SK-N-SH (cell line): ENCODE results near the gene GABRB1. TPM values are rescaled to one million over a fixed set of nuclear protein-coding genes. Genes with fewer than 3 reads are reported as not detected.

Source experiments
- CTCF ChIA-PET: fragments of 300-600, 350-600 bp; formaldehyde crosslinking; extraction: SDS; loops from one replicate; lab custom pipeline; 2021; lab: Yijun Ruan, JAX
- POLR2A ChIA-PET: fragments of 350-600 bp; sonication (Branson Sonifier 250); formaldehyde crosslinking; extraction: SDS; loops from one replicate; lab custom pipeline; 2020; ENCODE audit warnings: antibody characterized with exemption, inconsistent platforms; lab: Yijun Ruan, JAX
- DNase-seq: peaks from one replicate; pipeline ENCODE4 v3.0.0; 2012
- H2AFZ ChIP-seq: fragments of 200-600 bp; sonication (generic); 2 replicates; pipeline ENCODE4 v1.8.1; 2016; ENCODE audit warnings: antibody characterized with exemption, mild to moderate bottlenecking, low read depth
- H3F3A ChIP-seq: fragments of 200-600 bp; sonication (generic); replicated peaks from 2 replicates; pipeline ENCODE3; 2016; ENCODE audit warnings: antibody characterized with exemption, mild to moderate bottlenecking; ENCODE audit not compliant: insufficient read depth
- H3K27ac ChIP-seq, 2 experiments: fragments of 200-500 bp in 1 of 2; fragments of 200-600 bp in 1 of 2; sonication (Bioruptor generic) in 1 of 2; sonication (generic), shearing (Covaris generic) in 1 of 2; 2 replicates each; pipeline versions ENCODE4 v1.5.1 to v1.6.1; 2014 to 2016; ENCODE audit warnings: low read depth in 2 of 2, inconsistent platforms in 1 of 2, low read length in 1 of 2, mild to moderate bottlenecking in 1 of 2, mixed read lengths in 1 of 2
- H3K27me3 ChIP-seq: fragments of 200-600 bp; sonication (generic), shearing (Covaris generic); 2 replicates; pipeline ENCODE4 v1.6.1; 2016; ENCODE audit warnings: mixed run types; ENCODE audit not compliant: insufficient read depth
- H3K36me3 ChIP-seq, 2 experiments: fragments of 200-500 bp in 1 of 2; fragments of 200-600 bp in 1 of 2; sonication (Bioruptor generic) in 1 of 2; sonication (generic) in 1 of 2; replicated peaks in 1 of 2; 2 replicates each; pipeline versions ENCODE3 to v1.5.1; 2014 to 2016; ENCODE audit warnings: low read length in 1 of 2, mild to moderate bottlenecking in 1 of 2; ENCODE audit not compliant: insufficient read depth in 2 of 2, control insufficient read depth in 1 of 2
- H3K4me1 ChIP-seq, 2 experiments: fragments of 200-500 bp in 1 of 2; fragments of 200-600 bp in 1 of 2; sonication (Bioruptor generic) in 1 of 2; sonication (generic), shearing (Covaris generic) in 1 of 2; 2 replicates each; pipeline versions ENCODE4 v1.5.1 to v1.6.1; 2014 to 2016; ENCODE audit warnings: low read depth in 1 of 2, low read length in 1 of 2, mixed run types in 1 of 2; ENCODE audit not compliant: insufficient read depth in 2 of 2, control insufficient read depth in 1 of 2
- H3K4me2 ChIP-seq: fragments of 200-600 bp; sonication (generic), shearing (Covaris generic); 2 replicates; pipeline ENCODE4 v1.6.1; 2017; ENCODE audit warnings: mixed run types
- H3K4me3 ChIP-seq, 2 experiments: fragments of 200-500 bp in 1 of 2; fragments of 200-600 bp in 1 of 2; sonication (Bioruptor generic) in 1 of 2; sonication (generic), shearing (Covaris generic) in 1 of 2; 2 replicates each; pipeline versions ENCODE4 v1.5.1 to v1.8.1; 2014 to 2016; ENCODE audit warnings: low read depth in 2 of 2, inconsistent platforms in 1 of 2, low read length in 1 of 2, mild to moderate bottlenecking in 1 of 2, mixed read lengths in 1 of 2, moderate library complexity in 1 of 2
- H3K79me2 ChIP-seq: fragments of 200-600 bp; sonication (generic); 2 replicates; pipeline ENCODE4 v1.8.1; 2017; ENCODE audit warnings: mild to moderate bottlenecking; ENCODE audit not compliant: insufficient read depth
- H3K9ac ChIP-seq: fragments of 200-600 bp; sonication (generic); 2 replicates; pipeline ENCODE4 v1.6.1; 2017; ENCODE audit warnings: mixed run types
- H3K9me2 ChIP-seq: fragments of 200-600 bp; sonication (generic); 2 replicates; pipeline ENCODE4 v1.6.1; 2017; ENCODE audit warnings: mixed run types
- H3K9me3 ChIP-seq: fragments of 200-600 bp; sonication (generic); 2 replicates; pipeline ENCODE4 v1.6.1; 2017; ENCODE audit warnings: mixed run types, mild to moderate bottlenecking, moderate library complexity
- H4K20me1 ChIP-seq: fragments of 200-600 bp; sonication (generic); 2 replicates; pipeline ENCODE4 v1.6.1; 2017; ENCODE audit warnings: mild to moderate bottlenecking, mixed run types; ENCODE audit not compliant: insufficient read depth
- EP300 ChIP-seq, 2 experiments: IDR thresholded peaks; 2 replicates each; pipeline versions ENCODE4 v1.4.0 to v1.6.1; 2012; ENCODE audit warnings: borderline replicate concordance in 1 of 2, low read depth in 1 of 2, low read length in 1 of 2
- GATA2 ChIP-seq: sonication (generic); formaldehyde crosslinking; IDR thresholded peaks from 2 replicates; pipeline ENCODE4 v1.5.0; 2020; ENCODE audit warnings: mild to moderate bottlenecking, missing genetic modification reagents
- JUND ChIP-seq: IDR thresholded peaks from 2 replicates; pipeline ENCODE4 v1.4.0; 2012
- MEF2A ChIP-seq: IDR thresholded peaks from 2 replicates; pipeline ENCODE4 v1.4.0; 2012; ENCODE audit warnings: low read depth, borderline replicate concordance
- MXI1 ChIP-seq: IDR thresholded peaks from 2 replicates; pipeline ENCODE4 v1.6.1; 2012; ENCODE audit warnings: mild to moderate bottlenecking, low read depth, low read length, improper control_type of control experiment
- PBX3 ChIP-seq: IDR thresholded peaks from 2 replicates; pipeline ENCODE4; 2012
- POLR2AphosphoS5 ChIP-seq: IDR thresholded peaks from 2 replicates; pipeline ENCODE4 v1.6.1; 2012; ENCODE audit warnings: low read depth, low read length
- RAD21 ChIP-seq: IDR thresholded peaks from 2 replicates; pipeline ENCODE4 v1.6.1; 2012; ENCODE audit warnings: mild to moderate bottlenecking, low read length
- RCOR1 ChIP-seq: fragments of 150-350 bp; IDR thresholded peaks from 2 replicates; pipeline ENCODE4 v1.6.1; 2017; ENCODE audit warnings: antibody characterized with exemption, low read length
- RFX5 ChIP-seq: IDR thresholded peaks from 2 replicates; pipeline ENCODE4 v1.6.1; 2012; ENCODE audit warnings: mild to moderate bottlenecking, improper control_type of control experiment, low read length
- TCF12 ChIP-seq: IDR thresholded peaks from 2 replicates; pipeline ENCODE4 v1.4.0; 2012
- TEAD4 ChIP-seq: IDR thresholded peaks from 2 replicates; pipeline ENCODE4 v1.4.0; 2012; ENCODE audit warnings: mild to moderate bottlenecking, borderline replicate concordance; ENCODE audit not compliant: insufficient read depth
- WGBS: methylation state at CpG from one replicate; pipeline ENCODE4 v1.1.6; 2017; ENCODE audit warnings: low lambda C conversion rate; 5-methylcytosine and 5-hydroxymethylcytosine counted together
- polyA plus RNA-seq, 3 experiments: library from polyadenylated mRNA; depleted of rRNA; stranded (reverse); fragments of >200 nt; gene quantifications; 2 replicates each; pipeline ENCODE4 v1.2.3, GENCODE V29; 2012
- TF ChIP-seq, protein P1 (sequence below): IDR thresholded peaks from 2 replicates; pipeline ENCODE4 v1.6.1; 2012; ENCODE audit warnings: mild to moderate bottlenecking, low read depth, low read length, moderate library complexity
- TF ChIP-seq, protein P2 (sequence below): IDR thresholded peaks from 2 replicates; pipeline ENCODE4 v1.4.0; 2012; ENCODE audit warnings: low read depth, borderline replicate concordance
- TF ChIP-seq, protein P3 (sequence below): IDR thresholded peaks from 2 replicates; pipeline ENCODE4 v1.4.0; 2012; ENCODE audit warnings: low read depth, borderline replicate concordance

Gene GABRB1
- polyA plus RNA-seq, 1 of the 3 experiments (the other 2 are of a cell fraction) = not detected

- POLR2A ChIA-PET = no interaction called here
- 33% methylated on average over 1 of the region's 1 CpG for WGBS
- no peaks in the 10 kb centered on the region for H3K27me3 ChIP-seq
- H4K20me1 ChIP-seq = no peaks in the 10 kb centered on the region
- CTCF ChIA-PET = interaction anchor here (1.0 kb wide), 1 partner anchor 12 kb away, joined by 3 read pairs; no protein-coding TSS in a partner anchor
- H3K9me2 ChIP-seq = no peaks in the 10 kb centered on the region
- H3K36me3 ChIP-seq = no peaks in the 10 kb centered on the region
- no peak overlapping the region for H3K4me2 ChIP-seq
- H3K9ac ChIP-seq = no peak overlapping the region
- H2AFZ ChIP-seq = no peak overlapping the region
- no peak overlapping the region for H3K4me3 ChIP-seq
- DNase-seq = no peak
- H3F3A ChIP-seq = peaks cover 31% of the 10 kb centered on the region
- no peak overlapping the region for H3K27ac ChIP-seq
- no peaks in the 10 kb centered on the region for H3K79me2 ChIP-seq
- no peaks in the 10 kb centered on the region for H3K9me3 ChIP-seq
- no peak for TF ChIP-seq TEAD4
- TF ChIP-seq, all 33 proteins: peak for 0
- H3K4me1 ChIP-seq = peaks cover 0 to 23% of the 10 kb centered on the region in 2 experiments; a peak in 2 of 4 replicates
These were observed 185.9 kb downstream of the GABRB1 start for GRCh38 chr4:47217291-47217690.

DNA sequence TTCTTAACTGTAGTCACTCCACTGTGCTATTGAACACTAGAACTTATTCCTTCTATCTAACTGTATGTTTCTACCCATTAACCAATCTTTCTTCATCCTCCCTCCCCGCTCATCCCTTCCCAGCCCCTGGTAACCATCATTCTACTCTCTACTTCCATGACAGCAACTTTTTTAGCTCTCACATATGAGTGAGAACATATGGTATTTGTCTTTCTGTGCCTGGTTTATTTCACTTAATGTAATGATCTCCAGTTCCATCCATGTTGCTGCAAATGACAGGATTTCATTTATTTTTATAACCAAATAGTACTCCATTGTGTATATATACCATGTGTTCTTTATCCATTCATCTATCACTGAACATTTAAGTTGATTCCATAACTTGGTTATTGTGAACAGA lies 186.5 kb downstream of the GABRB1 start:
- H3K9me2 ChIP-seq = no peaks in the 10 kb centered on the region
- WGBS = 33% methylated on average over 1 of the region's 1 CpG
- no peaks in the 10 kb centered on the region for H3K79me2 ChIP-seq
- no peak overlapping the region for H3K4me3 ChIP-seq
- no peaks in the 10 kb centered on the region for H3K27me3 ChIP-seq
- peak; percentile 69 for TF ChIP-seq PBX3
- TF ChIP-seq RAD21 = no peak
- peak; percentile 90 for TF ChIP-seq TCF12
- TF ChIP-seq POLR2AphosphoS5 = 0 out of 2 replicates have a peak, but pooled peaks have one; percentile 32
- H3K36me3 ChIP-seq = no peaks in the 10 kb centered on the region
- DNase-seq = no peak
- H2AFZ ChIP-seq = no peak overlapping the region
- H3K9ac ChIP-seq = no peak overlapping the region
- ChIA-PET CTCF (no interaction called here), POLR2A (no interaction called here)
- H3K27ac ChIP-seq = no peak overlapping the region; a peak in 1 of 4 replicates
- no peaks in the 10 kb centered on the region for H4K20me1 ChIP-seq
- H3F3A ChIP-seq = peaks cover 31% of the 10 kb centered on the region
- no peak overlapping the region for H3K4me2 ChIP-seq
- H3K4me1 ChIP-seq = peaks cover 0 to 23% of the 10 kb centered on the region in 2 experiments; a peak in 2 of 4 replicates
- no peaks in the 10 kb centered on the region for H3K9me3 ChIP-seq

GRCh38 chr4:47218631-47219030 lies 187.3 kb downstream of the GABRB1 start:
- 55% methylated on average over 1 of the region's 1 CpG for WGBS

More at GRCh38 chr4:47218631-47219030, 187.3 kb downstream of the GABRB1 start:
- Histone ChIP-seq H3F3A (peaks cover 27% of the 10 kb centered on the region), H3K9ac (no peak overlapping the region), H3K27me3 (no peaks in the 10 kb centered on the region), H2AFZ (no peak overlapping the region), H3K4me1 (peaks cover 0 to 16% of the 10 kb centered on the region in 2 experiments; a peak in 1 of 4 replicates), H3K27ac (no peak overlapping the region; a peak in 1 of 4 replicates), H3K79me2 (no peaks in the 10 kb centered on the region), H3K4me3 (no peak overlapping the region), H4K20me1 (no peaks in the 10 kb centered on the region), H3K4me2 (no peak overlapping the region), H3K9me3 (no peaks in the 10 kb centered on the region), H3K9me2 (no peaks in the 10 kb centered on the region), H3K36me3 (no peaks in the 10 kb centered on the region)
- TF ChIP-seq RCOR1 (no peak), EP300 (IDR thresholded peaks at IDR 0.05; ENCODE audit: borderline replicate concordance in 1 of 2, low read depth in 1 of 2, low read length in 1 of 2) (no peak), MEF2A (no peak), GATA2 (CRISPR knock-in tag) (no peak), RFX5 (no peak), JUND (no peak), MXI1 (no peak)
- TF ChIP-seq, protein P1, sequence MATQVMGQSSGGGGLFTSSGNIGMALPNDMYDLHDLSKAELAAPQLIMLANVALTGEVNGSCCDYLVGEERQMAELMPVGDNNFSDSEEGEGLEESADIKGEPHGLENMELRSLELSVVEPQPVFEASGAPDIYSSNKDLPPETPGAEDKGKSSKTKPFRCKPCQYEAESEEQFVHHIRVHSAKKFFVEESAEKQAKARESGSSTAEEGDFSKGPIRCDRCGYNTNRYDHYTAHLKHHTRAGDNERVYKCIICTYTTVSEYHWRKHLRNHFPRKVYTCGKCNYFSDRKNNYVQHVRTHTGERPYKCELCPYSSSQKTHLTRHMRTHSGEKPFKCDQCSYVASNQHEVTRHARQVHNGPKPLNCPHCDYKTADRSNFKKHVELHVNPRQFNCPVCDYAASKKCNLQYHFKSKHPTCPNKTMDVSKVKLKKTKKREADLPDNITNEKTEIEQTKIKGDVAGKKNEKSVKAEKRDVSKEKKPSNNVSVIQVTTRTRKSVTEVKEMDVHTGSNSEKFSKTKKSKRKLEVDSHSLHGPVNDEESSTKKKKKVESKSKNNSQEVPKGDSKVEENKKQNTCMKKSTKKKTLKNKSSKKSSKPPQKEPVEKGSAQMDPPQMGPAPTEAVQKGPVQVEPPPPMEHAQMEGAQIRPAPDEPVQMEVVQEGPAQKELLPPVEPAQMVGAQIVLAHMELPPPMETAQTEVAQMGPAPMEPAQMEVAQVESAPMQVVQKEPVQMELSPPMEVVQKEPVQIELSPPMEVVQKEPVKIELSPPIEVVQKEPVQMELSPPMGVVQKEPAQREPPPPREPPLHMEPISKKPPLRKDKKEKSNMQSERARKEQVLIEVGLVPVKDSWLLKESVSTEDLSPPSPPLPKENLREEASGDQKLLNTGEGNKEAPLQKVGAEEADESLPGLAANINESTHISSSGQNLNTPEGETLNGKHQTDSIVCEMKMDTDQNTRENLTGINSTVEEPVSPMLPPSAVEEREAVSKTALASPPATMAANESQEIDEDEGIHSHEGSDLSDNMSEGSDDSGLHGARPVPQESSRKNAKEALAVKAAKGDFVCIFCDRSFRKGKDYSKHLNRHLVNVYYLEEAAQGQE = no peak
- TF ChIP-seq, protein P2, sequence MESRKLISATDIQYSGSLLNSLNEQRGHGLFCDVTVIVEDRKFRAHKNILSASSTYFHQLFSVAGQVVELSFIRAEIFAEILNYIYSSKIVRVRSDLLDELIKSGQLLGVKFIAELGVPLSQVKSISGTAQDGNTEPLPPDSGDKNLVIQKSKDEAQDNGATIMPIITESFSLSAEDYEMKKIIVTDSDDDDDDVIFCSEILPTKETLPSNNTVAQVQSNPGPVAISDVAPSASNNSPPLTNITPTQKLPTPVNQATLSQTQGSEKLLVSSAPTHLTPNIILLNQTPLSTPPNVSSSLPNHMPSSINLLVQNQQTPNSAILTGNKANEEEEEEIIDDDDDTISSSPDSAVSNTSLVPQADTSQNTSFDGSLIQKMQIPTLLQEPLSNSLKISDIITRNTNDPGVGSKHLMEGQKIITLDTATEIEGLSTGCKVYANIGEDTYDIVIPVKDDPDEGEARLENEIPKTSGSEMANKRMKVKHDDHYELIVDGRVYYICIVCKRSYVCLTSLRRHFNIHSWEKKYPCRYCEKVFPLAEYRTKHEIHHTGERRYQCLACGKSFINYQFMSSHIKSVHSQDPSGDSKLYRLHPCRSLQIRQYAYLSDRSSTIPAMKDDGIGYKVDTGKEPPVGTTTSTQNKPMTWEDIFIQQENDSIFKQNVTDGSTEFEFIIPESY = no peak
- TF ChIP-seq, protein P3, sequence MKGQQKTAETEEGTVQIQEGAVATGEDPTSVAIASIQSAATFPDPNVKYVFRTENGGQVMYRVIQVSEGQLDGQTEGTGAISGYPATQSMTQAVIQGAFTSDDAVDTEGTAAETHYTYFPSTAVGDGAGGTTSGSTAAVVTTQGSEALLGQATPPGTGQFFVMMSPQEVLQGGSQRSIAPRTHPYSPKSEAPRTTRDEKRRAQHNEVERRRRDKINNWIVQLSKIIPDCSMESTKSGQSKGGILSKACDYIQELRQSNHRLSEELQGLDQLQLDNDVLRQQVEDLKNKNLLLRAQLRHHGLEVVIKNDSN = no peak
- POLR2A ChIA-PET = no interaction called here
- CTCF ChIA-PET = no interaction called here
- no peak for DNase-seq
